LNCaP clone FGC (cell line): ENCODE measurements around the gene CDK6.

ENCODE experiments used
- DNase-seq: peaks from one replicate; pipeline ENCODE4 v3.0.0-alpha.2; 2011; ENCODE audit warnings: low read depth
- H3K4me3 ChIP-seq: 2 replicates; pipeline ENCODE4 v1.5.1; 2011; ENCODE audit warnings: mild to moderate bottlenecking, low read depth, low read length, control low read depth
- CTCF ChIP-seq: IDR thresholded peaks from 2 replicates; pipeline ENCODE4 v1.5.1; 2012; ENCODE audit warnings: mild to moderate bottlenecking; ENCODE audit not compliant: control insufficient read depth, insufficient read depth; ENCODE audit errors: extremely low read depth

The CDK6 gene

GRCh38 chr7:92826258-92826938 lies 10.0 kb downstream of the CDK6 start:
- no peak for TF ChIP-seq CTCF
- no peak overlapping the region for H3K4me3 ChIP-seq
- DNase-seq: no peak

GRCh38 chr7:92824901-92825480 lies 11.4 kb downstream of the CDK6 start:
- DNase-seq: no peak
- H3K4me3 ChIP-seq: no peak overlapping the region
- TF ChIP-seq CTCF: no peak

GRCh38 chr7:92824450-92824849 lies 11.9 kb downstream of the CDK6 start:
- no peak for TF ChIP-seq CTCF
- DNase-seq: no peak
- no peak overlapping the region for H3K4me3 ChIP-seq

GRCh38 chr7:92823042-92823441 lies 13.3 kb downstream of the CDK6 start:
- no peak for TF ChIP-seq CTCF
- no peak overlapping the region for H3K4me3 ChIP-seq
- DNase-seq: no peak

- no peak for DNase-seq
- no peak overlapping the region for H3K4me3 ChIP-seq
- TF ChIP-seq CTCF: no peak
Observed at GRCh38 chr7:92820191-92820590, 16.2 kb downstream of the CDK6 start.

GRCh38 chr7:92817398-92817797 lies 19.0 kb downstream of the CDK6 start:
- no peak overlapping the region for H3K4me3 ChIP-seq
- no peak for DNase-seq
- no peak for TF ChIP-seq CTCF

GRCh38 chr7:92815412-92815811 lies 21.0 kb downstream of the CDK6 start:
- DNase-seq: no peak
- no peak for TF ChIP-seq CTCF
- no peak overlapping the region for H3K4me3 ChIP-seq
